ENCODE measurements around the gene TMC4.
A peak's percentile ranks its signal among the peaks of the same experiment; 100 is the strongest.

Gene TMC4

GRCh38 chr19:54136864-54137698, 35.9 kb downstream of the TMC4 start:
- peak; percentile 100 for DNase-seq
- H3K79me2 ChIP-seq (ENCODE audit: insufficient read depth, low read length): peaks cover 45% of the 10 kb centered on the region
- peak overlapping the region; percentile 97 for H3K4me2 ChIP-seq (ENCODE audit: insufficient read depth, low read length)
- H3K27ac ChIP-seq (ENCODE audit: low read length): peak overlapping the region; percentile 70
- H3K36me3 ChIP-seq (ENCODE audit: insufficient read depth, low read length): peaks cover 37% of the 10 kb centered on the region
- H3K9me3 ChIP-seq (ENCODE audit: insufficient read depth, low read length, severe bottlenecking): no peaks in the 10 kb centered on the region
- TF ChIP-seq, protein P1, sequence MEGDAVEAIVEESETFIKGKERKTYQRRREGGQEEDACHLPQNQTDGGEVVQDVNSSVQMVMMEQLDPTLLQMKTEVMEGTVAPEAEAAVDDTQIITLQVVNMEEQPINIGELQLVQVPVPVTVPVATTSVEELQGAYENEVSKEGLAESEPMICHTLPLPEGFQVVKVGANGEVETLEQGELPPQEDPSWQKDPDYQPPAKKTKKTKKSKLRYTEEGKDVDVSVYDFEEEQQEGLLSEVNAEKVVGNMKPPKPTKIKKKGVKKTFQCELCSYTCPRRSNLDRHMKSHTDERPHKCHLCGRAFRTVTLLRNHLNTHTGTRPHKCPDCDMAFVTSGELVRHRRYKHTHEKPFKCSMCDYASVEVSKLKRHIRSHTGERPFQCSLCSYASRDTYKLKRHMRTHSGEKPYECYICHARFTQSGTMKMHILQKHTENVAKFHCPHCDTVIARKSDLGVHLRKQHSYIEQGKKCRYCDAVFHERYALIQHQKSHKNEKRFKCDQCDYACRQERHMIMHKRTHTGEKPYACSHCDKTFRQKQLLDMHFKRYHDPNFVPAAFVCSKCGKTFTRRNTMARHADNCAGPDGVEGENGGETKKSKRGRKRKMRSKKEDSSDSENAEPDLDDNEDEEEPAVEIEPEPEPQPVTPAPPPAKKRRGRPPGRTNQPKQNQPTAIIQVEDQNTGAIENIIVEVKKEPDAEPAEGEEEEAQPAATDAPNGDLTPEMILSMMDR (IDR thresholded peaks at IDR 0.05; ENCODE audit: borderline replicate concordance, extremely low read depth, low read length, poor library complexity, severe bottlenecking): no peak
- TF ChIP-seq EZH2 (IDR thresholded peaks at IDR 0.05; ENCODE audit: borderline replicate concordance, low read depth, low read length, severe bottlenecking): no peak
- H3K9ac ChIP-seq (ENCODE audit: low read depth, low read length): peak overlapping the region; percentile 98
- peaks cover 47% of the 10 kb centered on the region for H4K20me1 ChIP-seq (ENCODE audit: insufficient read depth, low read length)
- peaks cover 40% of the 10 kb centered on the region for H3K4me1 ChIP-seq (ENCODE audit: insufficient read depth, low read length)
- peak overlapping the region; percentile 17 to 75; a peak in 3 of 4 replicates for H3K4me3 ChIP-seq (ENCODE audit: low read depth in 1 of 2, low read length in 2 of 2)
- ATAC-seq (ENCODE audit: insufficient read depth, low read depth): peak; percentile 84
- H3K27me3 ChIP-seq (ENCODE audit: insufficient read depth, low read length, poor library complexity): no peaks in the 10 kb centered on the region
- H2AFZ ChIP-seq (ENCODE audit: low read depth, low read length): peak overlapping the region; percentile 88

GRCh38 chr19:54136086-54136863, 36.7 kb downstream of the TMC4 start:
- no peak for ATAC-seq (ENCODE audit: insufficient read depth, low read depth)
- DNase-seq: no peak
- no peak for TF ChIP-seq EZH2 (IDR thresholded peaks at IDR 0.05; ENCODE audit: borderline replicate concordance, low read depth, low read length, severe bottlenecking)
- TF ChIP-seq, protein P1 (IDR thresholded peaks at IDR 0.05; ENCODE audit: borderline replicate concordance, extremely low read depth, low read length, poor library complexity, severe bottlenecking): no peak

DNA sequence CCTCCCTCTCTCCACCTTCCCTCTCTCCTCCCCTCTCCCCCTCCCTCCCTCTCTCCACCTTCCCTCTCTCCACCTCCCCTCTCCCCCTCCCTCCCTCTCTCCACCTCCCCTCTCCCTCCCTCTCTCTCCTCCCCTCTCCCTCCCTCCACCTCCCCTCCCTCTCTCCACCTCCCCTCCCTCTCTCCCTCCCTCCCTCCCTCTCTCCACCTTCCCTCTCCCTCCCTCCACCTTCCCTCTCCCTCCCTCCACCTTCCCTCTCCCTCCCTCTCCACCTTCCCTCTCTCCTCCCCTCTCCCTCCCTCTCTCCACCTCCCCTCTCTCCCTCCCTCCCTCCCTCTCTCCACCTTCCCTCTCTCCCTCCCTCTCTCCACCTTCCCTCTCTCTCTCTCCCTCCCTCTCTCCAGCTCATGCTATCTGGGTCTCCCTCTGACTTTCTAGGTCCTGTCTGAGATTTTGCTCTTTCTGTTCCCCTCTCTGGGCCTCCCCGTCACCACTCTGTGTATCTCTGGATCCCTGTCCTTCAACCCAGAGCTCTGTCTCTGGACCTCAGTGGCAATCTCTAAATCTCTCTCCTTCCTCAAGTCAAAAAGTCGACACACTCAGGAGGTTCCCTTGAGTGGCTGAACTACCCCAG, 38.9 kb downstream of the TMC4 start:
- peaks cover 21% of the 10 kb centered on the region for H3K4me1 ChIP-seq (ENCODE audit: insufficient read depth, low read length)
- ATAC-seq (ENCODE audit: insufficient read depth, low read depth): no peak
- H3K4me2 ChIP-seq (ENCODE audit: insufficient read depth, low read length): no peak overlapping the region

More at GRCh38 chr19:54136086-54136863, 36.7 kb downstream of the TMC4 start:
- Histone ChIP-seq H4K20me1 (ENCODE audit: insufficient read depth, low read length) (peaks cover 39% of the 10 kb centered on the region), H3K4me3 (ENCODE audit: low read depth in 1 of 2, low read length in 2 of 2) (peak overlapping the region; percentile 17 to 73; a peak in 3 of 4 replicates), H3K9ac (ENCODE audit: low read depth, low read length) (peak overlapping the region; percentile 51), H3K4me2 (ENCODE audit: insufficient read depth, low read length) (peak overlapping the region; percentile 97), H3K79me2 (ENCODE audit: insufficient read depth, low read length) (peaks cover 37% of the 10 kb centered on the region), H3K9me3 (ENCODE audit: insufficient read depth, low read length, severe bottlenecking) (no peaks in the 10 kb centered on the region), H3K36me3 (ENCODE audit: insufficient read depth, low read length) (peaks cover 37% of the 10 kb centered on the region), H3K27me3 (ENCODE audit: insufficient read depth, low read length, poor library complexity) (no peaks in the 10 kb centered on the region), H3K27ac (ENCODE audit: low read length) (peak overlapping the region; percentile 70), H3K4me1 (ENCODE audit: insufficient read depth, low read length) (peaks cover 40% of the 10 kb centered on the region), H2AFZ (ENCODE audit: low read depth, low read length) (peak overlapping the region; percentile 88)

More for the DNA sequence above, 38.9 kb downstream of the TMC4 start:
- H4K20me1 ChIP-seq (ENCODE audit: insufficient read depth, low read length): peaks cover 21% of the 10 kb centered on the region
- TF ChIP-seq, protein P1 (IDR thresholded peaks at IDR 0.05; ENCODE audit: borderline replicate concordance, extremely low read depth, low read length, poor library complexity, severe bottlenecking): no peak
- no peak for TF ChIP-seq EZH2 (IDR thresholded peaks at IDR 0.05; ENCODE audit: borderline replicate concordance, low read depth, low read length, severe bottlenecking)
- no peaks in the 10 kb centered on the region for H3K27me3 ChIP-seq (ENCODE audit: insufficient read depth, low read length, poor library complexity)
- H3K9me3 ChIP-seq (ENCODE audit: insufficient read depth, low read length, severe bottlenecking): no peaks in the 10 kb centered on the region
- no peak for DNase-seq
- H3K79me2 ChIP-seq (ENCODE audit: insufficient read depth, low read length): peaks cover 15% of the 10 kb centered on the region
- no peak overlapping the region for H3K27ac ChIP-seq (ENCODE audit: low read length)
- no peak overlapping the region for H3K4me3 ChIP-seq (ENCODE audit: low read depth in 1 of 2, low read length in 2 of 2)
- H2AFZ ChIP-seq (ENCODE audit: low read depth, low read length): no peak overlapping the region
- H3K9ac ChIP-seq (ENCODE audit: low read depth, low read length): no peak overlapping the region
- peaks cover 32% of the 10 kb centered on the region for H3K36me3 ChIP-seq (ENCODE audit: insufficient read depth, low read length)
